ENCODE data around the gene GRHL1.

GRHL1 gene

GRCh38 chr2:10045561-10046355 is 94.3 kb downstream of the GRHL1 start:
- no peaks in the 10 kb centered on the region for H3K4me1 ChIP-seq (ENCODE audit: control insufficient read depth, low read length)
- no peaks in the 10 kb centered on the region for H3K36me3 ChIP-seq (ENCODE audit: control insufficient read depth, low read length)
- no peak overlapping the region for H3K4me2 ChIP-seq (ENCODE audit: low read length)
- no peak overlapping the region for H3K27ac ChIP-seq (ENCODE audit: low read depth, low read length)
- no peaks in the 10 kb centered on the region for H3K9me2 ChIP-seq (replicated peaks; ENCODE audit: control insufficient read depth, low read length)
- TF ChIP-seq EZH2phosphoT487 (IDR thresholded peaks at IDR 0.05; ENCODE audit: borderline replicate concordance, low read length) = no peak
- TF ChIP-seq CTCF (IDR thresholded peaks at IDR 0.05; ENCODE audit: low read depth, low read length, poor library complexity, severe bottlenecking) = no peak
- H3K9me3 ChIP-seq (ENCODE audit: control insufficient read depth, insufficient read depth, low read length) = no peaks in the 10 kb centered on the region
- no peaks in the 10 kb centered on the region for H3F3A ChIP-seq (ENCODE audit: control insufficient read depth, insufficient read depth)
- no peaks in the 10 kb centered on the region for H3K27me3 ChIP-seq (ENCODE audit: control insufficient read depth, low read length)
- no peaks in the 10 kb centered on the region for H3K79me2 ChIP-seq (ENCODE audit: control insufficient read depth, low read length)
- no peaks in the 10 kb centered on the region for H4K20me1 ChIP-seq (ENCODE audit: control insufficient read depth, insufficient read depth, low read depth, low read length)
- no peak overlapping the region for H3K4me3 ChIP-seq (ENCODE audit: low read length)

- Histone ChIP-seq H3K27ac (ENCODE audit: low read depth, low read length) (no peak overlapping the region), H3K36me3 (ENCODE audit: control insufficient read depth, low read length) (no peaks in the 10 kb centered on the region), H3K79me2 (ENCODE audit: control insufficient read depth, low read length) (no peaks in the 10 kb centered on the region), H4K20me1 (ENCODE audit: control insufficient read depth, insufficient read depth, low read depth, low read length) (no peaks in the 10 kb centered on the region), H3K4me2 (ENCODE audit: low read length) (no peak overlapping the region), H3K9me2 (replicated peaks; ENCODE audit: control insufficient read depth, low read length) (no peaks in the 10 kb centered on the region), H3K9me3 (ENCODE audit: control insufficient read depth, insufficient read depth, low read length) (no peaks in the 10 kb centered on the region), H3F3A (ENCODE audit: control insufficient read depth, insufficient read depth) (no peaks in the 10 kb centered on the region), H3K27me3 (ENCODE audit: control insufficient read depth, low read length) (no peaks in the 10 kb centered on the region), H3K4me1 (ENCODE audit: control insufficient read depth, low read length) (no peaks in the 10 kb centered on the region), H3K4me3 (ENCODE audit: low read length) (no peak overlapping the region)
- TF ChIP-seq EZH2phosphoT487 (IDR thresholded peaks at IDR 0.05; ENCODE audit: borderline replicate concordance, low read length) (no peak), CTCF (IDR thresholded peaks at IDR 0.05; ENCODE audit: low read depth, low read length, poor library complexity, severe bottlenecking) (no peak)
Measured at GRCh38 chr2:10046931-10047330, 95.4 kb downstream of the GRHL1 start.

- Histone ChIP-seq H3K4me2 (ENCODE audit: low read length) (no peak overlapping the region), H3F3A (ENCODE audit: control insufficient read depth, insufficient read depth) (no peaks in the 10 kb centered on the region), H3K36me3 (ENCODE audit: control insufficient read depth, low read length) (no peaks in the 10 kb centered on the region), H3K27me3 (ENCODE audit: control insufficient read depth, low read length) (no peaks in the 10 kb centered on the region), H4K20me1 (ENCODE audit: control insufficient read depth, insufficient read depth, low read depth, low read length) (no peaks in the 10 kb centered on the region), H3K27ac (ENCODE audit: low read depth, low read length) (no peak overlapping the region), H3K4me3 (ENCODE audit: low read length) (no peak overlapping the region), H3K79me2 (ENCODE audit: control insufficient read depth, low read length) (no peaks in the 10 kb centered on the region), H3K9me2 (replicated peaks; ENCODE audit: control insufficient read depth, low read length) (no peaks in the 10 kb centered on the region), H3K9me3 (ENCODE audit: control insufficient read depth, insufficient read depth, low read length) (no peaks in the 10 kb centered on the region), H3K4me1 (ENCODE audit: control insufficient read depth, low read length) (no peaks in the 10 kb centered on the region)
- no peak for TF ChIP-seq CTCF (IDR thresholded peaks at IDR 0.05; ENCODE audit: low read depth, low read length, poor library complexity, severe bottlenecking)
- no peak for TF ChIP-seq EZH2phosphoT487 (IDR thresholded peaks at IDR 0.05; ENCODE audit: borderline replicate concordance, low read length)
Measured at GRCh38 chr2:10047616-10048500, 96.4 kb downstream of the GRHL1 start.
